HG03469 (cell line): ENCODE data around the gene WWTR1.
A peak's percentile ranks its signal among the peaks of the same experiment; 100 is the strongest.

Source experiments
- ATAC-seq: cut with Tn5 transposase; IDR thresholded peaks from one replicate; pipeline ENCODE4 v1.9.1; 2021; ENCODE audit warnings: mild to moderate bottlenecking, moderate library complexity, moderate number of reproducible peaks; ENCODE audit not compliant: unreplicated experiment

The WWTR1 gene

GRCh38 chr3:149538371-149538770 is 119.5 kb downstream of the WWTR1 start:
- ATAC-seq: no peak

- no peak for ATAC-seq
Observed at GRCh38 chr3:149536429-149536828, 121.4 kb downstream of the WWTR1 start.

GRCh38 chr3:149535333-149535685 is 122.5 kb downstream of the WWTR1 start:
- no peak for ATAC-seq

GRCh38 chr3:149534671-149535332 is 123.0 kb downstream of the WWTR1 start:
- ATAC-seq: no peak

GRCh38 chr3:149534082-149534481 is 123.7 kb downstream of the WWTR1 start:
- no peak for ATAC-seq

GRCh38 chr3:149532489-149533180 is 125.2 kb downstream of the WWTR1 start:
- ATAC-seq: no peak

- ATAC-seq: no peak
Observed at GRCh38 chr3:149529099-149529498, 128.7 kb downstream of the WWTR1 start.

- no peak for ATAC-seq
Observed at GRCh38 chr3:149528340-149528650, 129.5 kb downstream of the WWTR1 start.

- no peak for ATAC-seq
Observed at GRCh38 chr3:149527531-149528339, 130.1 kb downstream of the WWTR1 start.

- ATAC-seq: no peak
Observed at GRCh38 chr3:149523512-149524299, 134.1 kb downstream of the WWTR1 start.

GRCh38 chr3:149519912-149520311 is 137.9 kb downstream of the WWTR1 start:
- no peak for ATAC-seq

GRCh38 chr3:149516920-149517319 is 140.9 kb downstream of the WWTR1 start:
- no peak for ATAC-seq

GRCh38 chr3:149515249-149515648 is 142.6 kb downstream of the WWTR1 start:
- ATAC-seq: no peak

- ATAC-seq: no peak
Observed at GRCh38 chr3:149514471-149514870, 143.4 kb downstream of the WWTR1 start.

- peak; percentile 62 for ATAC-seq
Observed at GRCh38 chr3:149512073-149512782, 145.6 kb downstream of the WWTR1 start.

GRCh38 chr3:149511040-149511626 is 146.7 kb downstream of the WWTR1 start:
- ATAC-seq: no peak

- no peak for ATAC-seq
Observed at GRCh38 chr3:149510480-149510879, 147.3 kb downstream of the WWTR1 start.

- no peak for ATAC-seq
Observed at GRCh38 chr3:149509526-149509925, 148.3 kb downstream of the WWTR1 start.

GRCh38 chr3:149507491-149508324 is 150.1 kb downstream of the WWTR1 start:
- no peak for ATAC-seq
